ENCODE data around the gene SH3PXD2A.

SH3PXD2A gene

GRCh38 chr10:103812004-103812403 lies 43.4 kb downstream of the SH3PXD2A start:
- H3K9ac ChIP-seq (ENCODE audit: low read length) = no peak overlapping the region
- no peaks in the 10 kb centered on the region for H3K36me3 ChIP-seq (ENCODE audit: control insufficient read depth, insufficient read depth, low read length)
- H3K27ac ChIP-seq (ENCODE audit: low read depth, low read length) = no peak overlapping the region
- peaks cover 15% of the 10 kb centered on the region; the same call in 1 of the 2 replicates for H3K4me1 ChIP-seq (ENCODE audit: control insufficient read depth, insufficient read depth, low read length)
- no peak overlapping the region for H3K4me3 ChIP-seq (ENCODE audit: low read depth, low read length)
- H3K9me3 ChIP-seq (ENCODE audit: control insufficient read depth, insufficient read depth, low read depth, low read length) = no peaks in the 10 kb centered on the region
- no peaks in the 10 kb centered on the region for H3K27me3 ChIP-seq (ENCODE audit: control insufficient read depth, insufficient read depth, low read length)

- no peak overlapping the region for H3K4me3 ChIP-seq (ENCODE audit: low read depth, low read length)
- no peak overlapping the region for H3K27ac ChIP-seq (ENCODE audit: low read depth, low read length)
- no peaks in the 10 kb centered on the region for H3K9me3 ChIP-seq (ENCODE audit: control insufficient read depth, insufficient read depth, low read depth, low read length)
- H3K36me3 ChIP-seq (ENCODE audit: control insufficient read depth, insufficient read depth, low read length) = no peaks in the 10 kb centered on the region
- no peak overlapping the region for H3K9ac ChIP-seq (ENCODE audit: low read length)
- H3K27me3 ChIP-seq (ENCODE audit: control insufficient read depth, insufficient read depth, low read length) = no peaks in the 10 kb centered on the region
- peaks cover 16% of the 10 kb centered on the region; the same call in 1 of the 2 replicates for H3K4me1 ChIP-seq (ENCODE audit: control insufficient read depth, insufficient read depth, low read length)
Observed at GRCh38 chr10:103811463-103811862, 43.9 kb downstream of the SH3PXD2A start.

GRCh38 chr10:103808780-103809179 lies 46.6 kb downstream of the SH3PXD2A start:
- Histone ChIP-seq H3K36me3 (ENCODE audit: control insufficient read depth, insufficient read depth, low read length) (no peaks in the 10 kb centered on the region), H3K27me3 (ENCODE audit: control insufficient read depth, insufficient read depth, low read length) (no peaks in the 10 kb centered on the region), H3K4me1 (ENCODE audit: control insufficient read depth, insufficient read depth, low read length) (peaks cover 26% of the 10 kb centered on the region), H3K27ac (ENCODE audit: low read depth, low read length) (no peak overlapping the region), H3K9me3 (ENCODE audit: control insufficient read depth, insufficient read depth, low read depth, low read length) (no peaks in the 10 kb centered on the region), H3K4me3 (ENCODE audit: low read depth, low read length) (no peak overlapping the region), H3K9ac (ENCODE audit: low read length) (no peak overlapping the region)

GRCh38 chr10:103807996-103808395 lies 47.4 kb downstream of the SH3PXD2A start:
- Histone ChIP-seq H3K36me3 (ENCODE audit: control insufficient read depth, insufficient read depth, low read length) (no peaks in the 10 kb centered on the region), H3K9ac (ENCODE audit: low read length) (no peak overlapping the region), H3K4me3 (ENCODE audit: low read depth, low read length) (no peak overlapping the region), H3K4me1 (ENCODE audit: control insufficient read depth, insufficient read depth, low read length) (peaks cover 32% of the 10 kb centered on the region), H3K27ac (ENCODE audit: low read depth, low read length) (no peak overlapping the region), H3K9me3 (ENCODE audit: control insufficient read depth, insufficient read depth, low read depth, low read length) (no peaks in the 10 kb centered on the region), H3K27me3 (ENCODE audit: control insufficient read depth, insufficient read depth, low read length) (no peaks in the 10 kb centered on the region)

- Histone ChIP-seq H3K4me1 (ENCODE audit: control insufficient read depth, insufficient read depth, low read length) (peaks cover 39% of the 10 kb centered on the region), H3K9ac (ENCODE audit: low read length) (no peak overlapping the region), H3K9me3 (ENCODE audit: control insufficient read depth, insufficient read depth, low read depth, low read length) (no peaks in the 10 kb centered on the region), H3K4me3 (ENCODE audit: low read depth, low read length) (no peak overlapping the region), H3K27me3 (ENCODE audit: control insufficient read depth, insufficient read depth, low read length) (no peaks in the 10 kb centered on the region), H3K27ac (ENCODE audit: low read depth, low read length) (no peak overlapping the region), H3K36me3 (ENCODE audit: control insufficient read depth, insufficient read depth, low read length) (no peaks in the 10 kb centered on the region)
Observed at GRCh38 chr10:103806395-103807187, 48.8 kb downstream of the SH3PXD2A start.

GRCh38 chr10:103805781-103806180 lies 49.6 kb downstream of the SH3PXD2A start:
- Histone ChIP-seq H3K36me3 (ENCODE audit: control insufficient read depth, insufficient read depth, low read length) (no peaks in the 10 kb centered on the region), H3K9me3 (ENCODE audit: control insufficient read depth, insufficient read depth, low read depth, low read length) (no peaks in the 10 kb centered on the region), H3K27ac (ENCODE audit: low read depth, low read length) (no peak overlapping the region), H3K4me1 (ENCODE audit: control insufficient read depth, insufficient read depth, low read length) (peaks cover 43% of the 10 kb centered on the region), H3K27me3 (ENCODE audit: control insufficient read depth, insufficient read depth, low read length) (no peaks in the 10 kb centered on the region), H3K9ac (ENCODE audit: low read length) (no peak overlapping the region), H3K4me3 (ENCODE audit: low read depth, low read length) (no peak overlapping the region)

GRCh38 chr10:103804871-103805270 lies 50.5 kb downstream of the SH3PXD2A start:
- Histone ChIP-seq H3K9ac (ENCODE audit: low read length) (no peak overlapping the region), H3K27ac (ENCODE audit: low read depth, low read length) (no peak overlapping the region), H3K4me1 (ENCODE audit: control insufficient read depth, insufficient read depth, low read length) (peaks cover 49% of the 10 kb centered on the region), H3K27me3 (ENCODE audit: control insufficient read depth, insufficient read depth, low read length) (no peaks in the 10 kb centered on the region), H3K4me3 (ENCODE audit: low read depth, low read length) (no peak overlapping the region), H3K9me3 (ENCODE audit: control insufficient read depth, insufficient read depth, low read depth, low read length) (no peaks in the 10 kb centered on the region), H3K36me3 (ENCODE audit: control insufficient read depth, insufficient read depth, low read length) (peaks cover 2% of the 10 kb centered on the region; the same call in 1 of the 2 replicates)

GRCh38 chr10:103803941-103804340 lies 51.4 kb downstream of the SH3PXD2A start:
- Histone ChIP-seq H3K27ac (ENCODE audit: low read depth, low read length) (no peak overlapping the region; the same call in 1 of the 2 replicates), H3K4me1 (ENCODE audit: control insufficient read depth, insufficient read depth, low read length) (peaks cover 49% of the 10 kb centered on the region), H3K27me3 (ENCODE audit: control insufficient read depth, insufficient read depth, low read length) (no peaks in the 10 kb centered on the region), H3K9ac (ENCODE audit: low read length) (no peak overlapping the region), H3K9me3 (ENCODE audit: control insufficient read depth, insufficient read depth, low read depth, low read length) (no peaks in the 10 kb centered on the region), H3K36me3 (ENCODE audit: control insufficient read depth, insufficient read depth, low read length) (peaks cover 4% of the 10 kb centered on the region; the same call in 1 of the 2 replicates), H3K4me3 (ENCODE audit: low read depth, low read length) (no peak overlapping the region)

GRCh38 chr10:103802637-103803353 lies 52.6 kb downstream of the SH3PXD2A start:
- peaks cover 49% of the 10 kb centered on the region for H3K4me1 ChIP-seq (ENCODE audit: control insufficient read depth, insufficient read depth, low read length)

GRCh38 chr10:103802081-103802480 lies 53.3 kb downstream of the SH3PXD2A start:
- Histone ChIP-seq H3K36me3 (ENCODE audit: control insufficient read depth, insufficient read depth, low read length) (peaks cover 4% of the 10 kb centered on the region; the same call in 1 of the 2 replicates), H3K27me3 (ENCODE audit: control insufficient read depth, insufficient read depth, low read length) (no peaks in the 10 kb centered on the region), H3K27ac (ENCODE audit: low read depth, low read length) (no peak overlapping the region), H3K4me1 (ENCODE audit: control insufficient read depth, insufficient read depth, low read length) (peaks cover 49% of the 10 kb centered on the region), H3K9me3 (ENCODE audit: control insufficient read depth, insufficient read depth, low read depth, low read length) (no peaks in the 10 kb centered on the region), H3K9ac (ENCODE audit: low read length) (no peak overlapping the region), H3K4me3 (ENCODE audit: low read depth, low read length) (no peak overlapping the region)

More at GRCh38 chr10:103802637-103803353, 52.6 kb downstream of the SH3PXD2A start:
- Histone ChIP-seq H3K36me3 (ENCODE audit: control insufficient read depth, insufficient read depth, low read length) (peaks cover 4% of the 10 kb centered on the region; the same call in 1 of the 2 replicates), H3K27me3 (ENCODE audit: control insufficient read depth, insufficient read depth, low read length) (no peaks in the 10 kb centered on the region), H3K9ac (ENCODE audit: low read length) (no peak overlapping the region), H3K27ac (ENCODE audit: low read depth, low read length) (no peak overlapping the region), H3K4me3 (ENCODE audit: low read depth, low read length) (no peak overlapping the region), H3K9me3 (ENCODE audit: control insufficient read depth, insufficient read depth, low read depth, low read length) (no peaks in the 10 kb centered on the region)
